GM18868 (cell line): ENCODE data around the gene AP4B1.
A peak's percentile ranks its signal among the peaks of the same experiment; 100 is the strongest.

Experiments
- ATAC-seq: cut with Tn5 transposase; IDR thresholded peaks from one replicate; pipeline ENCODE4 v1.9.1; 2021; ENCODE audit warnings: mild to moderate bottlenecking, moderate library complexity; ENCODE audit not compliant: unreplicated experiment

Gene AP4B1

DNA sequence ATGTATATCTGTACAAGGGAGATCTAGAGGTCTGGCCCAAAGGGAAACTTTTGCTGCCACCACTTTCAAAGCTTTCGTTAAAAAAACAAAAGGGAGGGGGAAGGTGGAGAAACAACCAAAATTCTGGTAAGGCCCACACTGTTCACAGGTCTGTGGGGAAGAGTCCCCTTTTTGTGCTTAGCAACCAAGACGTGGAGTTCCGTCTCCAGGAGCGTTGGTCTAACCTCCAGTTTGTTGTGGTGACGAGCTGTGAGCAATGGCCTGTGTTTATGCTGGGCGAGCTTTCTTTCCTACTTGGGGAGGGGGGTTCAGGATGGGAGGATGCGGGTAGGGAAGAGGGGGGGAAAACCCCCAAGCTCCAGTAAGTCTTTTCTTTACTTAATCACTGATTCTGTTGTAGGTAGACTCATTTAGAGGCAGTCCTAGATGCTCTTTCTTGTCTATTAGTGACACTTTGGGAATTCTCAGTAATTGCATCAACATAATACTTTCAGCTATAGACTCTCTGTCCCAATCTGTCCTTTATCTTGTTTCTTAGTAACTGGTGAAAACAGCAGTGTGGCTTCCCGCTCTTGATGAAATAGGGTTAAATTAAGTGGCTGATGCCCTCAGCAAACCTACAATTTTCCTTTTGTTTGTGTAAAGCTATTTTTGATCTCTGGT, 26.0 kb upstream of the AP4B1 start:
- ATAC-seq: peak; percentile 41

DNA sequence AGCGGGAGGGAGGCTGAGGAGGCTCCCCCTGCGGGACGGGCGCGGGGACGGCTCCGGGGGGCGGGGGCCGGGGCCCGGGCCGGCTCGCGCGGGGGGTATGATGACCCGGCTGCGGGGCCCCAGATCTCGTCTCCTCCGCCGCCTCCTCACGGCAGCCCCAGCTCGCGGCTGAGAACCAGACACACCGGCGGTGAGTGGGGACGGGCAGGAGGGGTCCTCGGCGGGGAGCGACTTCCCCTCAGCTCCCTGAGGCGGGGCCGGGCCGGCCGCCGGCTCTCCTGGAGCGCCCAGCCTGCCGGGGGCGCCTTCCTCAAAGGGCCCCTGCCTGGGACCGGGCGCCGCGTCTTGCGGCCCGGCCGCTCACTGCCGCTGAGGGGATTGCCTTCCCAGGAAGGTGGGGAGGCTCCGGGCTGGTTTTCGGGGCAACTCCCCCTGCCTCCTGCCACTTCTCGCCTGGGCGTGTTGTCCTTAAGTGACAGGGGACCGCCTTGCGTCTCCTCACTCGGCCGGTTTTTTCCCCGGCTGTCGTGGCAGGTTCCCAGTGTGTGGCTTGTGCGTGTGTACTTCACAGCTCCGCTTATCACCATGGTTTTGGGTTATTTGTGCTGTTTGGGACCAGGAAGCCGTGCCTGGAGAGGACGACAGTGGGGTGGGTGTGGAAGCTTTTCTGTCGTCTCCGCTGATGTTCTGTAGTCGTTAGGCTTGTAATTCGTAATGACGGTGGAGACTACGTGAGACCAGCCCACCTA, 25.3 kb upstream of the AP4B1 start:
- ATAC-seq: peak; percentile 35

DNA sequence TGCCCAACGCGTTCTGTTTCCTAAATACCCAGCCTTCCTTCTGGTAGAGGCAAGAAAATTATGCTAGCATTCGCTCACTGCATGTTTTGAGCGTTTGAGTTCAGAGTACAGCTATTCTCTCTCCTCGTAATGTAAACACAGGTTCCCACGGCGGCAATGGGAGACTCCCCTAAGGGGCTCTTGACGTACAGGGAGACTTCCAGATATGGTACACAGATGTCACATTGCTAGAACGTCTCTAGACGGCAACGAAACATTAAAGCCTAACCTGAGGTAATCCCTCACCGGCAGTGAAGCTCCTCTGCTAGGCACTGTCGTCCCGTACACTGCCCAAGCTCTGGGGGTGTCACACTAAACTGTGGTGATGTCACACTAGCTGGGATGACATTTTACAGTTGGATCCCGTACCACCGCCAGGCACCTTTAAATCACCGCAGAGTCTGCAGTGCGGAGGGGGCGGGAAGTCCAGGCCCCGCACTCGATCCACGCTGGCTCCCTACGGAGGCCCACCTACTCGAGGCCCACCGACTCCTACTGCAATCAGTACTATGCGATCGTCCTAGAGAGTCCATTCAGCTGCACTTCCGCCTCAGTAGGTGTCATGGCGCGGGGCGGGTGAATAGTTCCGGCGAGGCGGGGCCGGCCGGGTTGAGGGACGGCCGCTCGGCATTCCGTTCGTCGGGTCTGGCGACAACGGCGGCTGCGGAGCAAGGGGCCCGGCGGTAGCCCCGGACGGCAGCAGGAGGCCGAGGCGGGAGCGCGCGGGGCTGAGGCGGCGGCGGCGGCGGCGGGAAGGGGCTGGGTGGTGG, 24.5 kb upstream of the AP4B1 start, which contains the start of gene HIPK1:
HIPK1 (plus strand) TSS at position 384 of the 809 bp plus-strand sequence.
- peak; percentile 63 for ATAC-seq

DNA sequence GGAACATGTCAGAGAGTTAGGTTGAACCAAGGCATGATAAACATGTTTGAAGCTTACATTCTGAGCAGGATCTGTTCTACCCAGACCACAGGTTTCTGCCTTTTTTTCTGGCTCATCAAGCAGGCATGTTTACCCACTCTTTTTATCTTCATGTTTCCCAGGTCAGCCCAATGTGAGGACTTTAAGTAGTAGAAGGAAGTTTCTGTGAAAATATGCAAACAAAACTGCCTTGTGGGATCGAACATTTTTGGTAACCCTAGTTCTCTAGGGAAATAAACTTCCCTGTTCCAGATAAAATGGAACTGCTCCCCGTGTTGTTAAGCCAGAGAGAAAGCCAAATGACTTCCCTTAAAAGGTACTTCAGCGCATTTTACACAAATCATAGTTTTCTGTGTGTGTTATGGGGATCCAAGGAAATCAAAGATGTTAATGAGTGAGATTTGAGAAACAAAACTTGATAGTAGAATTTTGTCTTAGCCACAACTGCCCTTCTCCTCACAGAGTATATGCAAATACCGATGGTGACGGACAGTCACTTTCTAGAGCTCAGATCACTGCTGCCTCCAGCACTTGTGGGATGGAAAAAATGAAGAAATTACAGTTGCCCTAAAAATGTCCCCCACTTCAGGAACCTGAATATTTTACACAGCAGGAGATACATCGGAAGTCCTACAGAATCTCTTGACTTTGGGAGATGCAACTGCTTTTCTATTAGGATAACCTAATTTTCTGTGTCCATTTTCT, 23.8 kb upstream of the AP4B1 start:
- no peak for ATAC-seq

DNA sequence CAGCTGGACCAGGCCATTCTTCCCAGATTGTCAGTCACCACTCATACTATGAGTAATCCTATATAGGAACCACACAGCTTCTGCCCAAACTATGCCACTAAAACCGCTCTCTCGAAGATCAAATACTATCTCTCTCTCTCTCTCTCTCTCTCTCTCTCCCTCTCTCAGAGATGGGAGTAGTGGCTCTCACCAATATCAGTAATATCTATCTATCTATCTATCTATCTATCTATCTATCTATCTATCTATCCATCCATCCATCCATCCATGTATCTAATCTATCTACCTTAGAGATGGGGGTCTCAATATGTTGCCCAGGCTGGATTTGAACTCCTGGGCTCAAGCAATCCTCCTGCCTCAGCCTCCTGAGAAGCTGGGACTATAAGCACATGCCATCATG, 19.9 kb upstream of the AP4B1 start:
- no peak for ATAC-seq

DNA sequence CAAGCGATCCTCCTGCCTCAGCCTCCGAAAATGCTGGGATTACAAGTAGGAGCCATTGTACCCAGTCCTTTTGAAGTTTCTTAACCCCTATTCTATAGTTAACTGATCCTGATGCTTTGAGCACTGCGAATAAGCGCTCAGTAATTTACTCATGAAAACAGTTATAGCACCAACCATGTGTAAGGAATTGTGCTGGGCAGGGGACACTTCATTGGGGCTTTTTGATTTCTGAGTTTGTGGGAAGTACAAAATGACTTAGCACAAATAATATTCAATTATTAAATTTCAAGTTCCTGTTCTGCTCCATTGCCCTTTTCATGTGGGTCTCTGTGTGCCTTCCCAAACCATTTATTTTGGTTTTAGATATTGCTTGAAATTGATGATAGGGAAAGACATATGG, 18.4 kb upstream of the AP4B1 start:
- ATAC-seq: no peak

DNA sequence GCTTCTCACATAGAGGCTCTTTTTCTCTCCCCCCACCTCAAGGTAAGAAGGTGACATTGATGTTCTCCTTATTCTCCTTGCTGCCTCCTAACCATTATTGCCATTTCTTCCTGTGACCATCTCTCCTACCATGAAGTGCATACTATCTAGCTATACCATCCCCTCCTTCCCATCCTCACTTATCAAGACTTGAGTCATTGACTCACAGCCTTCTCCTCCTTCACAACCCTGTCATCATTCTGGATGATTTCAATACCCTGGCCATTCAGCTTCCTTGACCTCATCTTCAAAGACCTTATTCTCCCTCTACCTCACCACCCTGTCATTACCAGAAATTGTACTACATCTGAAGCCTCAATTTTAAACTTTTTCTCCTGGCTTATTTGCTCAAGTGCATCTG, 13.6 kb upstream of the AP4B1 start:
- ATAC-seq: no peak

DNA sequence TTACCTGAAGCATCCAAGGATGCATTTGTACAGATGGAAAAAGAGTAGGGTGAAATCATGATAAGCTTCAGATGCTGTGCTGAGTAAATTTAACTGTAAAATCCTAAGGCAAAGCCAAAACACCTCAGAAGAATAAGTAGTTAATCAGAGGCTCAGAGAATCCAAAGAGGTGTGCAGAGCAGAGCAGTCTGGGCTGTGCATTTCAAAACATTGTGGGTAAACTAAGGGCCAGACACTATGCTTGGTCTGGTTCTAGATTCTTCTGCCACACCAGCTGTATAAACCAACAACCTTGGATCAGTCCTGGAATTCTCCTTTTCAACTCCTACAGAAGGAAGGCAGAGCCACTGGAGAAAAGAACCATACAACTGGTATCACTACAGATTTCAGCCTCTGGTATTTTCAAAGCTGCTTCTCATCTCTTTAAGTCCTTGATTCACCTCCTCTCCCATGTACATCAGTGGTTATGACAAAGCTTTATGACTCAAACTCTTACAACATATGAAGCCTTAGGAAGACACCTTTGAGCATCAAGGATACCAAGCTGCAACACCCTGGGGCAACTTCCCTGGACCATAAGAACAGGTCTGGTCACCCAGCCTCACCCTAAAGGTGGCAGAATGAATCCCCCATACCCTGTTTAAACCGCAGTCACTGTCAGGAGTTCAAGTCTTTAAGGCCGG, 12.9 kb upstream of the AP4B1 start:
- no peak for ATAC-seq

DNA sequence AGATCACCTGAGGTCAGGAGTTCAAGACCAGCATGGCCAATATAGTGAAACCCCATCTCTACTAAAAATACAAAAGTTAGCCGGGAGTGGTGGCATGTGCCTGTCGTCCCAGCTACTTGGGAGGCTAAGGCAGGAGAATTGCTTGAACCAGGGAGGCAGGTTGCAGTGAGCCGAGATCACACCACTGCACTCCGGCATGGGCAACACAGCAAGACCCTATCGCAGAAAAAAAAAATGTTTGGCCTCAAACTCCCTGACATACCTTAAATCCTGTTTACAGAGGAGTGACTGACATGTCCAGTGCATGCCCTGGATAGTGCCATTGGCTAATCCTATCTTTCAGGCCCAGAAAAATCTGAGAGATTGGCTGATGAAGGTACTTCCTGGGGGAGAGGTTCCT, 12.4 kb upstream of the AP4B1 start:
- ATAC-seq: no peak

DNA sequence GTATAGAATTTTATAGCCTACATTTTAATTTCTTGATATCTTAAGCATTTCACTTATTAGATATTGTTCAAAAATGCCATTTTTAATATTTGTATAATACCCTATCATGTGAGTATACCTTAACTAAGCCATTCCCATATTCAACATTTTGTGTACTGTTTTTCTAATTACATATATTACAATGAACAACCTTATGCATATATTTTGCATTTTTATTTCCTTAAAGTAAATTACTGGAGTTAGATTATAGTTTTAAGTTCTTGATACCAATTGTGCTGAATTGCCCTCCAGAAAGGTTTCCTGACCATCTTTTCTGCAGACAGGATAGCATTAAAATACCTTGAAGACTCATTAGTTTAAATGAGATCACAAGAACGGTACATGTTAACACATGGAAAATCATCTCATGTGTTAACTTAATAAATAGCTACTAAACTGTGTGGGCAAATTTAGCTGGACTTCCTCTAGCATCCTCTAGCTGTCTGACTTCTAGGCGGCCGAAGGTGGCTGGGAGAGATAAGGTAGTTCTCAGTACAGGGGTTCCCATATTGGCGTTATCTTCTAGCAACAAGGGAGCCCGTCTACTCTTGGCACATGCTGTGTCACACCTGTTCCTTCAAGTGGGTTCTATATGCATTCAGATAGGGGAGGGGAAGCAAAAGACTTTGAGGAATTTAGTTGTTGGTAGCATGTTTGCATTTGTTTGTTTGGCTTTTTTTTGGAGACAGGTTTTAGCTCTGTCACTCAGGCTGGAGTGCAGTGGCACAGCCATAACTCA, 9.5 kb upstream of the AP4B1 start:
- ATAC-seq: no peak

DNA sequence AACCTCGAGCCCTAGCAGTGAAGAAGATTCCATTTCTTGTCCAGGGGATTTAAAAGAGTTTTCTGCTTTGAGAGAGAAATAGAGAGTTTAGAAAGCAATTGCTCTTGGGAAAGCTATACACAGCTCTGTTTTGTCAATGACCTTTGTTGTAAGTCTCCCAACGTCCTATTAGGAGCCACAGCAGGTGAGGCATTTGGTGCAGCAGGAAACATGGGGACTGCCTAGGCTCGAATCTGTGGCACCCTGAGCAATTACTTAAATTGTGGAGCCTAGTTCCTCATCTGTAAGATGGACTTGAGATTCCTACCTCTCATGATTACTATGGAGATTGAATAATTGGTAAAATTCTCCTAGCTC, 8.7 kb upstream of the AP4B1 start:
- no peak for ATAC-seq

DNA sequence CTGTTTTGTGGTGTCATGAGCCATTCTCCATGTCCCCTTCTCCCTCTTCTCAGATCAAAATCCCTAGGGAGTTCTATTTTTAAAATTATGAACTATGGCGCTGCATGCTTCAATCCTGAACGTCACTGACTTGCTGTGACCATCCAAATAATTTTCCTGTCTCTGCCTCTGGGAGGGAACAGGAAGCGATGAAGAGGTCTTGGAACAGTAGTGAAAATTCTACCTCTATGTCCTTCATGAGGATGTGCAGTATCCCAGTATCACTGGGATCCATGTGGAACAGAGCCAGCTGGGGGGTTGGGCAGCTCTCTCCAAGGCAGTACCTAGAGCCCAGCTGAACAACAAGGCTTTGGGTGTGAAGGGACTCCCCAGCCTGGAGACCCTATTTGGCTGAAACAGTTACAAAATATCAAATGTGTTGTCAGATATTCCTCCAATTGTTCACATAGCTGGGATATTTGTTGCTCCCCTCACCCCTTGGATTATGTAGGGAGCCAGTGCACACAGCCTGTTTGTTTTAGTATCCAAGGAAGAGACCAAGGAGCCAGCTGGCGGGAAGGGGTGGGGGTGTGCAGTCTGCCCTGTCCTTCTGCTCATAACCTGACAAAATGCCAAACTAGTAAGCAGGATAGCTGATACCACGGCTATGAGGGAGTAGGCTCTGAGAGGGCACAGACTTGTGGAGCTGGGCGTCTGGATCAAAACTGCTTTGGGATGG, 8.2 kb upstream of the AP4B1 start:
- ATAC-seq: no peak

DNA sequence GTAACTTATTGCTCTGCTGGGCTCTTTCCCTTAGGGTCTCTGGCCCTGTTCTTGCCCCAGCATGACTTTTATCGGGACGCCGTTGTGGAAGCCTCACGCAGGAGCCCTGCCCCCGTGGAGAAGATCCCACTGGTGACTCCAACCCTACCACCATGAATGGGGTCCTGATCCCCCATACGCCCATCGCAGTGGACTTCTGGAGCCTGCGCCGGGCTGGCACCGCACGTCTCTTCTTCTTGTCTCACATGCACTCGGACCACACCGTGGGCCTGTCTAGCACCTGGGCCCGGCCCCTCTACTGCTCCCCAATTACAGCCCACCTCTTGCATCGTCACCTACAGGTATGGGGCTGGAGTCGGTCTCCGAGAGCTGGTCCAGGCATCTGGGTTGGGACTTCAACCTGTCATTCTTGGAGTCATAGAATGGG, 849 bp upstream of the AP4B1 start:
- peak; percentile 1 for ATAC-seq

DNA sequence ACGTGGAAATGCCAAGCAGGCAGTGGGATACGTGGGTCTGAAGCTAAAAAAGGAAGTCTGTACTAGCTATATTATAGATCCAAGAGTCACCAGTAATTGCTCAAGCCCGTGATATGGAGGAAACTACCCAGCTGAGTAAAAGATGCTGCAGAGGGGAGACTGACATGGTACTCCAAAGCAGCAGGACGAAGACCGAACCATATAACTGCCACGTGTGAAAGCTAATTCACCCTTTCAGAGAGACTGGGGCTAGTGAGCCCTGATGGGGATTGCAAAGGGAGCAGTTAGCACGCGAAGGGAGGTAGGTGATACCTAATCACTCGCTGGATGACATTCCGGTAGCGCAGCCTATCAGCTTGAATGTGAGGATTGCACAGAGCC, 316 bp downstream of the AP4B1 start:
- peak; percentile 38 for ATAC-seq

DNA sequence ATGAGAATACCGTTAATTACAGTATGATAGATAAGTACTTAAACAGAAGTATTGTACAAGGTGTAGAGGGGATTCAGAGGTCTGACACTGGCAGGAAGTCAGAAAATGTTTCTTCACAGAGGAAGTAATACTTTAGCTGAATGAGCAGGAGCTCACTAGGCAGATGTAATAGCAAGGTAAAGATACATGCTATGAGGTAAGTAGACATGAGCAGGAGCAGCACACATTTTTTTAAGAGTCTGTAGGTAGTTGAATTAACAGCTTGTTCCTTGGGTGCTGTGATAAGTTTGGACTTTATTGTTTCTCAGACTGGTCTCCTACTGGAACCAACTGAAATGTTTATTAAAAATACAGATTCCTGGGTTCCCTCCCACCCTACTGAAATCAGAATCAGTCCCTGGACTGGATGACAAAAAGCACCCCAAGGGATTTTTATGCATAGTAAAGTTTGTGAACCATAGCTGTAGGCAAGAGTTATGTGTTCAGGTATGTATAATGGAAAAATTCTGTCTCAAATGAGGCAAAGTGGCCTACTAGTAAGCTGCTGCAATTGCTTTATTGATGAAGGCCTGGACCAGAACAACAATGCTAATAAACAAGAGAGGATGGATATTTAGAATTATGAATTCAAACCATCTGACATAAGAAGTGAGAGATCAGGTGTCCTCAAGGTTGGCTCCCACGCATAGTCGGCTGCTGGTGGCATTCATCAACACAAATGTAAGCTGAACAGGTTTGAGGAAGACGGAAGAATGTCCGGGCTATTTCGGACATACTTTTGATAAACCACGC, 902 bp downstream of the AP4B1 start:
- no peak for ATAC-seq

DNA sequence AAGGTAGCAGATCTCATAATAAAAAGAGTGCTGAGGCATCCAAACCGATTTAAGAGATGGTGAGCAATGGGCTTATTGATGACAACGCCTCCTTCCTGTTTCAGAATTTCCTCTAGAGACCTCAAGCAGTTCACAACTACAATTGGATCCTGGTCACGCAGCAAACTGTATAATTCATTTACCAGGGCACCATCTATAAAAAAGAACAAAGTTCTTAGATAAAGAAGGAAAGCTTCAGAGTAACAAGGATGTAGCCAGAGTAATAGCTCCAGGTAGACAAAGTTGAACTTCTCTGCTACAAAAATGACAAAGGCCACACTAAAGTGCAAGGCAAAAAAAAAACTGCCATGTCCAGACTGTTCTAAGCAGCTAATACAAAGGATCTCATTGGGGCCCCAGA, 3.4 kb downstream of the AP4B1 start:
- ATAC-seq: no peak

DNA sequence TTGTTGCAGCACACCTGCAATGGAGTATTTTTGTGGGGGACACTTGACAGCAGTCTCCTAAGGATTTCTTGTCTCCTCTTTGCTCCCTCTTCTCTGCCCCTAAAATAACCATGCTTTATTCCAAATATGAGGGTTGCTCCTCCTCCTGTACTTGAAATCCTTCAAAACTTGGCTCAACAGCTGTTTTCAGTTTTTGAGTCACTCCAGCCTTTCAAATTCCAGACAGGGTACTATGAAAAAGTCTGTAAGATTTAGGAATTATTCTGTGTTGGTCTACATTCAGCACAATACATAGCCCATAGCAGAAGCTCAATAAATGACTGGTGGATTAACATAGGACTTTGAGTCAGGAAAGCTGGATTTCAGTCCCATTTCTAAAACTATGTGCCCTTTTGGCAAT, 5.5 kb downstream of the AP4B1 start:
- ATAC-seq: no peak

DNA sequence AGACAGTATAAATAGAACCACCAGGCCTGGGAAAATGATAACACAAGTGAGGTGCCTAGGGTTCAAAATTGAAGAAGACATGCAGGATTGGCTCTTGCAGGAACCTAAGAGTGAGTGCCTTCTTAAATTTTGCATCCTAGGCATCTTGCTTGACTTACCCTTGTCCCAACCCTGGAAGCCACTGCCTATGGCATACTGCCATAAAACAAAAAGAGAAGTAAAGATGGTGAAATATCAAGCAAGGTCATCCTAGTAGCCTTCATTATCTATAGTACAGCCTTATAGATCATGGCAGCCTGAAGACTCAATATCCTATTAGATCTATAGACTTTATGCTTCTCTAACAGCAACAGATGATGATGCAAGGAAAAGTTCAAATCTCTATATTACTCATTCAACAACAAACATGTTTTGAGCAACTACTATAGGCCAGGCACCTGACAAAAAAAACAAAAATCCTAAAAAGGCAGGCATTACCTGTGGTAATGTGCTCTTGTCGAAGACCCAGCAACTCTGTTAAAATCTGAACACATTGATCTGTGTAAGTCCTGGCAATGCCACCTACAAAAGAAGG, 6.3 kb downstream of the AP4B1 start:
- ATAC-seq: no peak
